GM10266 (cell line): ENCODE data around the gene FOSL2.

Source experiments
- DNase-seq: peaks from one replicate; pipeline ENCODE4 v3.0.0; 2012; ENCODE audit errors: extremely low spot score
- CTCF ChIP-seq: IDR thresholded peaks from 2 replicates; pipeline ENCODE4 v1.5.1; 2012; ENCODE audit warnings: mild to moderate bottlenecking, low read depth; ENCODE audit not compliant: control insufficient read depth, insufficient read depth; ENCODE audit errors: missing control alignments

FOSL2 gene

GRCh38 chr2:28380219-28380618, 12.4 kb upstream of the FOSL2 start:
- TF ChIP-seq CTCF: no peak
- DNase-seq: no peak

GRCh38 chr2:28381225-28382180, 11.2 kb upstream of the FOSL2 start:
- DNase-seq: no peak
- TF ChIP-seq CTCF: no peak

GRCh38 chr2:28382755-28383154, 9.9 kb upstream of the FOSL2 start:
- no peak for DNase-seq
- TF ChIP-seq CTCF: no peak

GRCh38 chr2:28387082-28387960, 5.3 kb upstream of the FOSL2 start:
- DNase-seq: no peak

GRCh38 chr2:28389399-28390240, 3.0 kb upstream of the FOSL2 start:
- DNase-seq: no peak
- TF ChIP-seq CTCF: no peak

More at GRCh38 chr2:28387082-28387960, 5.3 kb upstream of the FOSL2 start:
- TF ChIP-seq CTCF: no peak

- DNase-seq: peak; percentile 84
- no peak for TF ChIP-seq CTCF
These were observed 2.4 kb upstream of the FOSL2 start for GRCh38 chr2:28390241-28390745.
